CD4-positive, alpha-beta T cell treated with Interleukin-15 for 1 hour (primary cell): Measurements from ENCODE around the gene KRT78.
A peak's percentile ranks its signal among the peaks of the same experiment; 100 is the strongest.
"Not testable (repeated sequence)": the region's sequence is repeated elsewhere in the genome, so short reads cannot be mapped to it uniquely, and the experiment has no call there.

Experiments used
- DNase-seq: peaks from one replicate; pipeline ENCODE4 v3.0.0-alpha.2; 2020

Gene KRT78

DNA sequence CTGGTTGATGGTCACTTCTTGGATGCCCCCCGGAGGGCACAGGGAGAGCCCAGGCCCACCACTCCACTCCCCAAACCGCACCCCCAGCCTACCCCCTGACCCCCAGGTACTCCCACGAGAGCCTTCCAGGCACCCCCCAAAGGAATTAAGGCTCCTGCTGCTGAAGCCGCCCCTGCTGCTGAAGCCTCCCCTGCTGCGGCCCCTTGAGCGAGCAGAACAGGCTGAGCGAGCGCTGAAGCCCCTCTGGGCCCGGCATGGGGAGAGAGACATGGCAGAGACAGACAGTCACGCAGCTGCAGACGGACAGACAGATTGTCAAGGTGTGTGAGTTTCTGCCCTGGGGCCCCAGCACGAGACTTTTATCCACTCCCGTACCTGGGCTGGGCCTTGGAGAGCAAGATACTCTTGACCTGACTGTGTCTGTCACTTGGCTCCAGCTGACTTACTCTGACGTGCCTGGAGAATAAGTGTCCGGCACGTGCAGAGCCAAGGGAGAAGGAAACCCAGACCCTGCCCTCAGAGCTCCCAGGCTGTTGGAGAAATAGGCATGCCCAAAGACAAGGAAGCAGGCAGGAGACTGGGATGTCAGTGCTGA is at the start of gene KRT78:
Gene KRT78, minus strand, starts transcription at position 334 of the 595 bp plus-strand sequence. Its CDS starts 64 bp downstream, at position 270.
- no peak for DNase-seq

- no peak for DNase-seq
Measured at GRCh38 chr12:52896190-52897100, 47.7 kb upstream of the KRT78 start.

DNA sequence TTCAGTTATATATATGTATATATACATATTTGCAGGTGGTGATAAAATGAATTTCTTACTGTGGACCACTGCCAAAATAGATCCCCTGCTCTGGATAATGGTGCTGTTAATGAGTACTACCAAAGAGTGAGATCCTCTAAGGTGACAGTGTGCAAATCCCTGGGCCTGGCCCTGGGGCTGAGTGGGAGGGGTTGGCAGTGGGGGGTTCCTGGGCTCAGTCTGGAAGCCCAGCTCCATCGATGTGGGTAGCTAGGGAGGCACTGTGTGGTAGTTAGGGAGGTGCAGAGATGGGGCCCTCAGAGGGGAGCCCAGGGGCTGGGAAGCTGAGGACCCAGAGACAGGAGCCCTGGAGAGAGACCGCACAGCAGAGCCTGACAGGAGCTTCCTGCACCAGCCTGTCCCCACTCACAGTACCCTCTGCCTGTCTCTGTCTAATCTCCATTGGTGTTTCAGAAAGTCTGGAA is 47.0 kb upstream of the KRT78 start:
- no peak for DNase-seq

DNA sequence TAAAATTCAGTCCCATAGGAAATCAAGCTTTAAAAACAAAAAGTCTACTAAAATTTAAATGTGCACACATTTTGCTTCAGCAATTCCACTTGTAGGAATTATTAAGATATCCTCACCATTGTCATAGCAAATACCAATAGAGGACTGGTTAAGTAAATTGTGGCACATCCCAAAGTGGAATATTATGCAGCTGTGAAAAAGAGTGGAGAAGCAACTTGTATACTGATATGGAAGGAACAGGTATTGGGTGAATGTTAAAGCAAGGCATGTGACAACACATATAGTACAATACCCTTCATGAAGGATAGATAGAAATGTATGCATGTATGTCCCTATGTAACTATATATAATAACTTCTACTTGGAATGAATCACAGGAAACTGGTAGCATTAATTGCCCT is 44.2 kb upstream of the KRT78 start:
- DNase-seq = no peak

- DNase-seq = no peak
Measured at GRCh38 chr12:52892207-52892852, 43.5 kb upstream of the KRT78 start.

- no peak for DNase-seq
Measured at GRCh38 chr12:52891044-52891443, 42.2 kb upstream of the KRT78 start.

DNA sequence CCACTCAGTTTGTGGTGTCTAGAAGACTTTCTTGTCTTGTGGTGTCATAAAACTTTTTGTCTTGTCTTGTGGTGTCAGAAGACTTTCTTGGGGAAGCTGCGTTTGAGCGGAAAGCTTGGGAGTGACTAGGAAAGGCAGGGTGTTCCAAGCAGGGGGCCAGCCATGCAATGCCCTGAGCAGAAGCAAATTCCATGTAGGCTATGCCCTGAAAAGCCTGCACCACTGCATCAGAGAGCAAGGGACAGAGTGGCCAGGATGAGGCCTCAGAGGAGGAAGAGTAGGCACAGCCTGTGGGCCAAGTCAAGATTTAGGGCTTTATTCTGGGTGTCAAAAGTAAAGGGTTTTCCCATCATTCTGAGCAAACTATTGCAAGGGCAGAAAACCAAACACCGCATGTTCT is 41.6 kb upstream of the KRT78 start:
- DNase-seq = no peak

- DNase-seq = peak; percentile 69
Measured at GRCh38 chr12:52884526-52885293, 35.9 kb upstream of the KRT78 start.

DNA sequence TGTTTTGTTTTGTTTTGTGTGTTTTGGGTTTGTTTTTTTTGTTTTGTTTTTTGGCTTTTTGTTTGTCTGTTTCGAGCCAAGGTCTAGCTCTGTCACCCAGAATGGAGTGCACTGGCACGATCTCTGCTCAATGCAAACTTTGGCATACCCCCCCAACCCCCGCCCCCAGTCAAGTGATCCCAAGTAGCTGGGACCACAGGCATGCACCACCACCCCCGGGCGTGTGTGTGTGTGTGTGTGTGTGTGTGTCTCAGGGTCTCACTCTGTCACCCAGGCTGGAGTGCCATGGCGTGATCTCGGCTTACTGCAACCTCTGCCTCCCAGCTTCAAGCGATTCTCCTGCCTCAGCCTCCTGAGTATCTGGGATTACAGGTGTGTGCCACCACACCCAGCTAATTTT is 31.7 kb upstream of the KRT78 start:
- DNase-seq = not testable (repeated sequence)

GRCh38 chr12:52879394-52880351 is 30.9 kb upstream of the KRT78 start:
- peak; percentile 64 for DNase-seq

DNA sequence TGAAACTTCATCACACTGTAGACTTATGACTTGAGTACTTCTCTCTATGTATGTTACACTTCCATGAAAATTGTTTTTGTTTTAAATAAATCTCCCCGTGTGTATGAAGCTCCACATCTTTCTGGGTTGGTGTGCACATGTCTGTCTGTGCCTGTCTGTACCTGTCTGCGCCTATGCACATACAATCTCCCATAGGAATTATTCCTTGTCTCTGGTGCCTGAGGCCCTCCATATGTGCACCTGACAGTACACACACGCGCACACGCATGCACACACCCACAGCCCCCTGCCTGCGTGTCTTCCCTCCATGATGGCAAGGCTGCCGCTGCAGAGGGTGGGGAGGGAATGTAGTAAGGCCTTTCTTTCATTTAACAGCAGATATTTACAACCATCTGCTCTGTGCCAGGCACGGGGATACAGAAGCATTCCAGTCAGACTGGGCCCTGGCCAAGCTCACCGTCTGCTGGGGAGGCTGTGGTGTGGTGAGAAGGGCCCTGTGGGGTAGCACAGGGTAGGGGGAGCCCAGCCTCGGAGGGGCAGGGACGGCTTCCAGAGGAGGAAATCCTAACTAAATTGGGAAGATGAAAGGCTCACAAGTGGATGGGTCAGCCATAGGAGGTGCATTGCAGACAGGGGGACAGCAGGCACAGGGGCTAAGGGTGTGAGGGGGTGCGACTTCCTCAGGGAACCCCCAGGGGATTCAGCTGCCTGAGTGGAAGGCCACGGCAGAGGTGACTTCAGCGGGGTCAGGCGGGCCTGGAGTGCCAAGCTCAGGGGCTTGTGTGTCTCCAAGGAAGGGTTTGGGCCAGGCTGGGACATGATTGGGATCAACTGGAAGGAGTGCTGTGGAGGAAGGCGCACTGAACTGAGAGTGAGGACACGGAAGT is 30.0 kb upstream of the KRT78 start:
- DNase-seq = no peak

- no peak for DNase-seq
Measured at GRCh38 chr12:52877242-52877641, 28.4 kb upstream of the KRT78 start.

GRCh38 chr12:52876372-52876771 is 27.6 kb upstream of the KRT78 start:
- DNase-seq = no peak

DNA sequence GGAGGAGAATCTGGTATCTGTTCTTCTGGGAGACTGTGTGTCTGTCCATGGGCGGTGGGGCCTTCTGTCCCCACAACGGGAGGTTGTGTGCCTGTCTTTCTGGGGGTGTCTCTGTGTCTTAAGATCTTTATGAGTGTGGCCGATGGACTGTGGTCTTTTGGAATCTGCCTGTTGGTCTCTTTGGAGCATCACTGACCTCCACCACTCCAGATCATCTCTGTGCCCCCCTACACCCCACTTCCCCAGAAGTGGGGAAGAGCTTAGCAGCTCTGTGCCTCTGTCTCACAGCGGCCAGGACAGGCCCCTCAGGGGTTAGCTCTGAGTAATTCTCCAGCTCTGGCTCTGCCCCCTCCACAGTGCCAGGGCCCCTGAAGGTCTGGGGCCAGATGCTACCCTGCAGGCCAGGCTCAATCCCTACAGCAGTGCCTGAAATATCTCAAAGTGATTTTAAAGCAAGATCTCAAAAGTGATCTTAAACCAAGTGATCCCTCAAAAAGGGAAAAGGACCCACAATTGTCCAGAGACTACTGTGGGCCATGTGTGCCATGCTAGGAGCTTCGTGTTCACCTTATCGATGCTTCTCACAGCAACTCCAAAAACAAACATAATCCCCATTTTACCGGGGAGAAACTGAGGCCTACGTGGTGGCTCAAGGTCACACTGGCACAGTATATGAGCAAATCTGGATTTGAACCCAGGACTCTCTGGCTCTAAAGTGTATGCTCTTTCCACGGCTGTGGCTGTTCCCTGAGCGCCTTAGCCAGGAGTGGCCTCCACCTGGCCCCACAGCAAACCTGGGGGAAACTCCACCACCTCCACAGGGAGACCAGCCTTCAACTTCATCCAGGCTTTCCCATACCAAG is 26.0 kb upstream of the KRT78 start:
- DNase-seq = no peak

GRCh38 chr12:52873832-52874572 is 25.2 kb upstream of the KRT78 start:
- peak; percentile 79 for DNase-seq

DNA sequence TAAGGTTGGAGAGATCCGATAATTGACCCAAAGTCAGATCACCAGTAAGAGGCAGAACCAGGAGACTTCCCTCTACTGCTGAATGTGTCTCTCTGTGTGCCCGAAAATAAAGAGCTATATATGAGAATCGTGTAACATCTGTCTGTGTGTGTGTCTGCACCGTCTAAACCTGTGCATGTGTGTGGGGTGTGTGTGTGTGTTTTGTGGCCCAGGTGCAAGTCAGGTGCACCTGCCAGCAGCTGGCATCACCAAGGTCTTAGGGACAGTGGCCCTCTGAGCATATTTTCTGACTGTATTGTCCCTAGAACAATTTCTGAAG is 24.7 kb upstream of the KRT78 start:
- DNase-seq = no peak

DNA sequence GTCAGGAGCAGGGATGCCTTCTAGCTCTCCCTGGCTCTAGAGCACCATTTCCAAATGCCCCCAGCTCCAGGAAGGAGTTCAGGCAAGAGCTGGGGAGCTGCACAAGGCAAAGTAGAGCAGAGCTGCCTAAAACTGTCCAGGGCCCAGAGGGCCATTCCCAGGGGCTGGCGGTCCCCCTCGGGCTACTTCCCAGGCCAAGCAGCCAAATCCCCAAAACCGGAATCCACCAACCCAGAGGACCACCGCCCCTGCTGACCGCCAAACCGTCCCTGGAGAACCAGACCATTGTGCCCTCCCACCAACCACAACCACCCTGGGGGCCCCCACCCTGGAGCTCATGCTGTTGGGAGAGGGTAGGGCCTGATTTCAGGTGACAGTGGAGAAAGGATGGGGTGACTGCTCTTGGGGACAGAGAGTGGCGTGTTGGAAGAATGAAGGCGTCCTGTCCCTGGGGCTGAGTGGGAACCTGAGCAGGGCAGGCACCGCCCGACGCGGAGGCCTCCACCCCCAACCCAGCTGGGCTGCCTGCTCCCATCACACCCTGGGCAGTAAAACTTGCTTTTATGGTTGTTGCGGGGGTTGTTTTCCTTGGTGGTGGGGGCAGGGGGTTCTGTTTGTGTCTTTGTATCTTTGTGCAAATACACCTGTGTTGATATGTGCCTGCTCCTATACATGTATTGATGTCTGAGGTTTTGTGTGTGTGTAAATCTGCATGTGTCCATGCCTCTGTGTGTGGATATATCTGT is 24.0 kb upstream of the KRT78 start:
- no peak for DNase-seq
